HG03095 (cell line): ENCODE data around the gene STK16.

ENCODE experiments used
- ATAC-seq: cut with Tn5 transposase; IDR thresholded peaks from one replicate; pipeline ENCODE4 v1.9.1; 2021; ENCODE audit warnings: moderate library complexity; ENCODE audit not compliant: unreplicated experiment

The STK16 gene

GRCh38 chr2:219213486-219214071, 31.7 kb upstream of the STK16 start:
- ATAC-seq, result no peak

GRCh38 chr2:219214141-219214540, 31.1 kb upstream of the STK16 start:
- ATAC-seq, result no peak

- no peak for ATAC-seq
Observed at GRCh38 chr2:219214786-219215185, 30.5 kb upstream of the STK16 start.

GRCh38 chr2:219215871-219216534, 29.3 kb upstream of the STK16 start:
- ATAC-seq, result no peak

- ATAC-seq, result no peak
Observed at GRCh38 chr2:219216535-219216915, 28.8 kb upstream of the STK16 start.

GRCh38 chr2:219218217-219218731, 27.0 kb upstream of the STK16 start:
- ATAC-seq, result peak; percentile 22

GRCh38 chr2:219218732-219219701, 26.3 kb upstream of the STK16 start, which contains the start of gene ABCB6:
ABCB6 (minus strand) TSS chr2:219218958; CDS start chr2:219218673, 285 bp downstream.
- peak; percentile 77 for ATAC-seq

- ATAC-seq, result no peak
Observed at GRCh38 chr2:219219784-219220532, 25.3 kb upstream of the STK16 start.

GRCh38 chr2:219220652-219221402, 24.5 kb upstream of the STK16 start:
- ATAC-seq, result no peak

- no peak for ATAC-seq
Observed at GRCh38 chr2:219221957-219222518, 23.2 kb upstream of the STK16 start.

- ATAC-seq, result no peak
Observed at GRCh38 chr2:219223831-219224610, 21.3 kb upstream of the STK16 start.

GRCh38 chr2:219225350-219225749, 19.9 kb upstream of the STK16 start:
- ATAC-seq, result no peak

- no peak for ATAC-seq
Observed at GRCh38 chr2:219228041-219228910, 17.0 kb upstream of the STK16 start.

GRCh38 chr2:219228911-219229304, 16.4 kb upstream of the STK16 start:
- ATAC-seq, result peak; percentile 18

GRCh38 chr2:219229305-219230058, 15.8 kb upstream of the STK16 start, which contains the start of the genes ANKZF1 and ATG9A:
ANKZF1 (plus strand) TSS chr2:219229806; CDS start chr2:219230258, 452 bp downstream.
ATG9A (minus strand) TSS chr2:219229636; CDS start chr2:219228024, 1,612 bp downstream.
- peak; percentile 94 for ATAC-seq

- ATAC-seq, result no peak
Observed at GRCh38 chr2:219230059-219230540, 15.2 kb upstream of the STK16 start.

GRCh38 chr2:219234331-219234730, 10.9 kb upstream of the STK16 start:
- no peak for ATAC-seq
